HT-29 (cell line): Measurements from ENCODE around the gene CDC42BPB. TPM values are rescaled to one million over a fixed set of nuclear protein-coding genes. Genes with fewer than 3 reads are reported as not detected.

Experiments
- total RNA-seq: library from RNA; depleted of rRNA; stranded (reverse); fragments of >200 nt; shearing (Covaris generic); gene quantifications from 2 replicates; pipeline ENCODE4 v1.2.3, GENCODE V29; 2014; rRNA removed

Gene CDC42BPB
- total RNA-seq, 1 experiment from 2014 or later: 51.0 TPM

Other genes with a start within 250 kb of the CDC42BPB start
- 2.5 and 9.2 TPM in 2 replicates for gene AMN, start 134.9 kb downstream of the CDC42BPB start, total RNA-seq
- gene LBHD2, start 26.7 kb upstream of the CDC42BPB start, total RNA-seq: not detected in 2 replicates
- gene EXOC3L4, start 37.2 kb upstream of the CDC42BPB start, total RNA-seq: 3.9 and 6.2 TPM in 2 replicates
- 145 and 168 TPM in 2 replicates for gene TNFAIP2, start 65.9 kb upstream of the CDC42BPB start, total RNA-seq